Measurements from ENCODE around the gene SLC28A3.

- TF ChIP-seq, protein P1, sequence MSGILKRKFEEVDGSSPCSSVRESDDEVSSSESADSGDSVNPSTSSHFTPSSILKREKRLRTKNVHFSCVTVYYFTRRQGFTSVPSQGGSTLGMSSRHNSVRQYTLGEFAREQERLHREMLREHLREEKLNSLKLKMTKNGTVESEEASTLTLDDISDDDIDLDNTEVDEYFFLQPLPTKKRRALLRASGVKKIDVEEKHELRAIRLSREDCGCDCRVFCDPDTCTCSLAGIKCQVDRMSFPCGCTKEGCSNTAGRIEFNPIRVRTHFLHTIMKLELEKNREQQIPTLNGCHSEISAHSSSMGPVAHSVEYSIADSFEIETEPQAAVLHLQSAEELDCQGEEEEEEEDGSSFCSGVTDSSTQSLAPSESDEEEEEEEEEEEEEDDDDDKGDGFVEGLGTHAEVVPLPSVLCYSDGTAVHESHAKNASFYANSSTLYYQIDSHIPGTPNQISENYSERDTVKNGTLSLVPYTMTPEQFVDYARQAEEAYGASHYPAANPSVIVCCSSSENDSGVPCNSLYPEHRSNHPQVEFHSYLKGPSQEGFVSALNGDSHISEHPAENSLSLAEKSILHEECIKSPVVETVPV (CRISPR knock-in tag; IDR thresholded peaks at IDR 0.05): no peak
- TF ChIP-seq ZNF565 (CRISPR knock-in tag; conservative IDR thresholded peaks at IDR 0.05; ENCODE audit: low read depth) (no peak), GLIS3 (CRISPR knock-in tag; IDR thresholded peaks at IDR 0.05) (no peak), PPARA (CRISPR knock-in tag; IDR thresholded peaks at IDR 0.05; ENCODE audit: borderline replicate concordance) (no peak), ARNTL (CRISPR knock-in tag; IDR thresholded peaks at IDR 0.05; ENCODE audit: borderline replicate concordance, low read depth) (no peak), ZFP3 (CRISPR knock-in tag; IDR thresholded peaks at IDR 0.05) (no peak), SNAI2 (CRISPR knock-in tag; IDR thresholded peaks at IDR 0.05) (no peak)
- TF ChIP-seq, protein P2, sequence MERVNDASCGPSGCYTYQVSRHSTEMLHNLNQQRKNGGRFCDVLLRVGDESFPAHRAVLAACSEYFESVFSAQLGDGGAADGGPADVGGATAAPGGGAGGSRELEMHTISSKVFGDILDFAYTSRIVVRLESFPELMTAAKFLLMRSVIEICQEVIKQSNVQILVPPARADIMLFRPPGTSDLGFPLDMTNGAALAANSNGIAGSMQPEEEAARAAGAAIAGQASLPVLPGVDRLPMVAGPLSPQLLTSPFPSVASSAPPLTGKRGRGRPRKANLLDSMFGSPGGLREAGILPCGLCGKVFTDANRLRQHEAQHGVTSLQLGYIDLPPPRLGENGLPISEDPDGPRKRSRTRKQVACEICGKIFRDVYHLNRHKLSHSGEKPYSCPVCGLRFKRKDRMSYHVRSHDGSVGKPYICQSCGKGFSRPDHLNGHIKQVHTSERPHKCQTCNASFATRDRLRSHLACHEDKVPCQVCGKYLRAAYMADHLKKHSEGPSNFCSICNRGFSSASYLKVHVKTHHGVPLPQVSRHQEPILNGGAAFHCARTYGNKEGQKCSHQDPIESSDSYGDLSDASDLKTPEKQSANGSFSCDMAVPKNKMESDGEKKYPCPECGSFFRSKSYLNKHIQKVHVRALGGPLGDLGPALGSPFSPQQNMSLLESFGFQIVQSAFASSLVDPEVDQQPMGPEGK (CRISPR knock-in tag; IDR thresholded peaks at IDR 0.05; ENCODE audit: borderline replicate concordance): no peak
- TF ChIP-seq, protein P3, sequence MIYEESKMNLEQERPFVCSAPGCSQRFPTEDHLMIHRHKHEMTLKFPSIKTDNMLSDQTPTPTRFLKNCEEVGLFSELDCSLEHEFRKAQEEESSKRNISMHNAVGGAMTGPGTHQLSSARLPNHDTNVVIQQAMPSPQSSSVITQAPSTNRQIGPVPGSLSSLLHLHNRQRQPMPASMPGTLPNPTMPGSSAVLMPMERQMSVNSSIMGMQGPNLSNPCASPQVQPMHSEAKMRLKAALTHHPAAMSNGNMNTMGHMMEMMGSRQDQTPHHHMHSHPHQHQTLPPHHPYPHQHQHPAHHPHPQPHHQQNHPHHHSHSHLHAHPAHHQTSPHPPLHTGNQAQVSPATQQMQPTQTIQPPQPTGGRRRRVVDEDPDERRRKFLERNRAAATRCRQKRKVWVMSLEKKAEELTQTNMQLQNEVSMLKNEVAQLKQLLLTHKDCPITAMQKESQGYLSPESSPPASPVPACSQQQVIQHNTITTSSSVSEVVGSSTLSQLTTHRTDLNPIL (CRISPR knock-in tag; IDR thresholded peaks at IDR 0.05; ENCODE audit: low read depth): no peak
Measured at GRCh38 chr9:84270847-84271530, 69.6 kb downstream of the SLC28A3 start.
